Smooth muscle cell (in vitro differentiated cells): Measurements from ENCODE around the gene LAMA5. TPM values are rescaled to one million over a fixed set of nuclear protein-coding genes. Genes with fewer than 3 reads are reported as not detected.

ENCODE experiments used
- DNase-seq: peaks from one replicate; lab custom pipeline; 2025; ENCODE audit not compliant: unreplicated experiment; lab: John Stamatoyannopoulos, UW
- H2AFZ ChIP-seq: fragments of 200-600 bp; sonication (generic); 2 replicates; pipeline ENCODE4 v1.6.0; 2016; ENCODE audit warnings: antibody characterized with exemption, low read depth, mild to moderate bottlenecking
- H3F3A ChIP-seq: fragments of 200-600 bp; sonication (generic); 2 replicates; pipeline ENCODE4 v1.6.0; 2017; ENCODE audit warnings: antibody characterized with exemption, low read depth
- H3K27ac ChIP-seq: fragments of 200-600 bp; sonication (generic); 2 replicates; pipeline ENCODE4 v1.5.1; 2016; ENCODE audit warnings: low read depth, mild to moderate bottlenecking
- H3K27me3 ChIP-seq: fragments of 200-600 bp; sonication (generic); 2 replicates; pipeline ENCODE4 v1.6.1; 2016; ENCODE audit warnings: low read depth, mild to moderate bottlenecking
- H3K36me3 ChIP-seq: fragments of 200-600 bp; sonication (generic); 2 replicates; pipeline ENCODE4 v1.5.1; 2016; ENCODE audit warnings: low read depth
- H3K4me1 ChIP-seq: fragments of 200-600 bp; sonication (generic); 2 replicates; pipeline ENCODE4 v1.5.1; 2016; ENCODE audit warnings: low read depth
- H3K4me2 ChIP-seq: fragments of 200-600 bp; sonication (generic); 2 replicates; pipeline ENCODE4 v1.6.0; 2016; ENCODE audit warnings: mild to moderate bottlenecking
- H3K4me3 ChIP-seq: fragments of 200-600 bp; sonication (generic); 2 replicates; pipeline ENCODE4 v1.5.1; 2016; ENCODE audit warnings: mild to moderate bottlenecking
- H3K79me2 ChIP-seq: fragments of 200-600 bp; sonication (generic); 2 replicates; pipeline ENCODE4 v1.6.0; 2016; ENCODE audit warnings: low read depth, mild to moderate bottlenecking
- H3K9ac ChIP-seq: fragments of 200-600 bp; sonication (generic); 2 replicates; pipeline ENCODE4 v1.6.0; 2016; ENCODE audit warnings: low read depth
- H3K9me3 ChIP-seq: fragments of 200-600 bp; sonication (generic); replicated peaks from 2 replicates; pipeline ENCODE4 v1.5.1; 2016; ENCODE audit warnings: low read depth
- H4K20me1 ChIP-seq: fragments of 200-600 bp; sonication (generic); 2 replicates; pipeline ENCODE4 v1.6.0; 2016; ENCODE audit warnings: low read depth
- WGBS: methylation state at CpG from one replicate; pipeline ENCODE4 v1.1.7; 2016; ENCODE audit warnings: low lambda C conversion rate; 5-methylcytosine and 5-hydroxymethylcytosine counted together
- polyA plus RNA-seq: library from polyadenylated mRNA; unstranded; fragments of >200 nt; fragmentation: Nextera tagmentation; extraction: Ambion mirVana; gene quantifications from 2 replicates; pipeline ENCODE4 v1.2.1, GENCODE V29; 2016
- total RNA-seq: library from RNA; depleted of rRNA; stranded (reverse); fragments of >200 nt; gene quantifications from 2 replicates; pipeline ENCODE4 v1.2.3, GENCODE V29; 2014
- TF ChIP-seq, protein P1 (sequence below): fragments of 200-600 bp; sonication (generic); IDR thresholded peaks from 2 replicates; pipeline ENCODE4 v1.5.1; 2017; ENCODE audit warnings: borderline replicate concordance, mild to moderate bottlenecking, antibody characterized with exemption; ENCODE audit not compliant: insufficient read depth, poor library complexity, severe bottlenecking

Gene LAMA5
- total and polyA plus RNA-seq, 2 experiments from 2014 or later: 27.5 to 27.6 TPM

DNA sequence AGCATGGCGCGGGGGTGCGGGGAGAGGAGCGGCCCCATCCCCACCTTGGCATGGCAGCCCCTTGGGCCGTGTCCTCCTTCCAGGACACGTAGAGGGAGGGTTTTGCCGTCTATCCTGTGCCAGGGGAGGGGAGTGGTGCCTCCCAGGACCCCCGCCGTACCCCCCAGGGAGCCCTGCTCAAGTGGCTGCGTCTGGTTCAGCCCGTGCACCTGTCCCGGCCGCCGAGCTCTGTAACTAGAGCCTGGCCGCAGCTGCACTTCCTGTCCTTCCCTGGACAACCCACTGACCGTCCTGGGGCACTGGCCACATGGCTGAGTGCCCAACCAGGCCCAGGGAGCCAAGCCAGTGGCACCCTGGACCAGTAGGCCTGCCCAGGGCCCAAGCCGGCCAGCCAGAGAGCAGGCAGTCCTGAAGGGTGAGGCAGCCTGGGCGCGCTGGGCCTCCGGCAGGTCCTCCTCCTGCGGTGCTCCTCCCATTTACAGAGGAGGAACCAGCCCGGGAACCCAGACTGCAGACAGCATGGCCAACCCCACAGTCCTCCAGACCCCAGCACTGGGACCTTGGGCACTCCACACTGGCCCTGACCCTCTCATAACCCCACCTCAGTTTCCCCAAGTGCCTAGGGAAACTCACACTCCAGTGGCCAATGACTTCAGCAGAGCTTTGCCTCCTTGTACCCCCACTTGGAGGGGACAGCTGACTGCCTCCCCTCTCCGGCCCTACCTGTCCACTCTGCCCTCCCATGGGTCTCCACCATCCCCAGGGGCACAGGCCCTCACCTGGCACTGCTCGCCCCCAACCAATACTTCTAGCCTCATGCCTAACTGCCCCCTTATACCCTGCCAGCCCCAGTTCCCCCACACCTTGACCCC lies 8.7 kb downstream of the LAMA5 start:
- TF ChIP-seq, protein P1, sequence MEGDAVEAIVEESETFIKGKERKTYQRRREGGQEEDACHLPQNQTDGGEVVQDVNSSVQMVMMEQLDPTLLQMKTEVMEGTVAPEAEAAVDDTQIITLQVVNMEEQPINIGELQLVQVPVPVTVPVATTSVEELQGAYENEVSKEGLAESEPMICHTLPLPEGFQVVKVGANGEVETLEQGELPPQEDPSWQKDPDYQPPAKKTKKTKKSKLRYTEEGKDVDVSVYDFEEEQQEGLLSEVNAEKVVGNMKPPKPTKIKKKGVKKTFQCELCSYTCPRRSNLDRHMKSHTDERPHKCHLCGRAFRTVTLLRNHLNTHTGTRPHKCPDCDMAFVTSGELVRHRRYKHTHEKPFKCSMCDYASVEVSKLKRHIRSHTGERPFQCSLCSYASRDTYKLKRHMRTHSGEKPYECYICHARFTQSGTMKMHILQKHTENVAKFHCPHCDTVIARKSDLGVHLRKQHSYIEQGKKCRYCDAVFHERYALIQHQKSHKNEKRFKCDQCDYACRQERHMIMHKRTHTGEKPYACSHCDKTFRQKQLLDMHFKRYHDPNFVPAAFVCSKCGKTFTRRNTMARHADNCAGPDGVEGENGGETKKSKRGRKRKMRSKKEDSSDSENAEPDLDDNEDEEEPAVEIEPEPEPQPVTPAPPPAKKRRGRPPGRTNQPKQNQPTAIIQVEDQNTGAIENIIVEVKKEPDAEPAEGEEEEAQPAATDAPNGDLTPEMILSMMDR: no peak
- Histone ChIP-seq H3K27ac (no peak overlapping the region), H3K36me3 (no peaks in the 10 kb centered on the region), H3K4me1 (peaks cover 43% of the 10 kb centered on the region), H4K20me1 (peaks cover 47% of the 10 kb centered on the region), H3K9me3 (no peaks in the 10 kb centered on the region), H3K9ac (no peak overlapping the region), H2AFZ (no peak overlapping the region), H3K79me2 (peaks cover 23% of the 10 kb centered on the region), H3K4me3 (no peak overlapping the region), H3K4me2 (no peak overlapping the region), H3K27me3 (no peaks in the 10 kb centered on the region), H3F3A (no peaks in the 10 kb centered on the region)
- no peak for DNase-seq
- WGBS: 96% methylated on average over 19 of the region's 24 CpGs

- no peak overlapping the region for H3K27ac ChIP-seq
- TF ChIP-seq, protein P1: no peak
- H3K79me2 ChIP-seq: peaks cover 18% of the 10 kb centered on the region
- H3K27me3 ChIP-seq: no peaks in the 10 kb centered on the region
- no peak for DNase-seq
- WGBS: 76% methylated on average over 7 of the region's 7 CpGs
- no peaks in the 10 kb centered on the region for H3K9me3 ChIP-seq
- H2AFZ ChIP-seq: no peak overlapping the region
- no peaks in the 10 kb centered on the region for H3K36me3 ChIP-seq
- no peak overlapping the region for H3K9ac ChIP-seq
- H3K4me3 ChIP-seq: no peak overlapping the region
- H3F3A ChIP-seq: no peaks in the 10 kb centered on the region
- no peak overlapping the region for H3K4me2 ChIP-seq
- H3K4me1 ChIP-seq: peaks cover 38% of the 10 kb centered on the region
- H4K20me1 ChIP-seq: peaks cover 40% of the 10 kb centered on the region
Measured at GRCh38 chr20:62357681-62358080, 9.4 kb downstream of the LAMA5 start.

DNA sequence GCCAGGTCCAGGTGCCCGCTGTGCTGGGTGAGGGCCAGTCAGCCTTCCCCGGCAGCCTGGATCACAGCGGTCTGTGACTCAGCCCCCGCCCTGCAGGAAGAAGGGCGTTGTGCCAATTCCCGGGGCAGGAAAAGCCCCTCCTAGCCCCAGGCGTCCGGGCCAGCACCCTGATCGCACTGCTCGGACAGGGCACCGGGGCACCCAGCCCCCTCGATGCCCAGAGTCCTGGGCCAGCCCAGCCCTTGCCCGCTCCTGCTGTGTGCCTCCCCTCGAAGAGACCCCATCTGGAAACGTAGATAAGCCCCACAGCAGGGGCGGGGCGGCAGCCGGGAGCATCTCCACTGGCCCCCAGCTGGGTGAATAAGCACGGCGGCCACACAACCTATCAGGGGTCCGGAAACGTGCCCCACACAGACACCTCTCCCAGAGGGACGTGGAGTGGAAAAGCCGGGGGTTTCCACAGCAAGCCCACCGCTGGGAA lies 9.9 kb downstream of the LAMA5 start:
- H3F3A ChIP-seq: no peaks in the 10 kb centered on the region
- no peaks in the 10 kb centered on the region for H3K27me3 ChIP-seq
- peaks cover 34% of the 10 kb centered on the region for H3K4me1 ChIP-seq
- peaks cover 35% of the 10 kb centered on the region for H4K20me1 ChIP-seq
- no peak overlapping the region for H3K4me2 ChIP-seq
- no peaks in the 10 kb centered on the region for H3K9me3 ChIP-seq
- DNase-seq: no peak
- H3K27ac ChIP-seq: no peak overlapping the region
- H2AFZ ChIP-seq: no peak overlapping the region
- WGBS: 86% methylated on average over 21 of the region's 25 CpGs
- H3K4me3 ChIP-seq: no peak overlapping the region
- H3K36me3 ChIP-seq: no peaks in the 10 kb centered on the region
- H3K79me2 ChIP-seq: peaks cover 17% of the 10 kb centered on the region
- TF ChIP-seq, protein P1: no peak
- no peak overlapping the region for H3K9ac ChIP-seq
